ENCODE data around the gene ZNF541. TPM values are rescaled to one million over a fixed set of nuclear protein-coding genes. Genes with fewer than 3 reads are reported as not detected.

The ZNF541 gene
- total RNA-seq, 1 experiment from 2014 or later = not detected

GRCh38 chr19:47529018-47529742 is 43.8 kb downstream of the ZNF541 start:
- Histone ChIP-seq H4K20me1 (ENCODE audit: insufficient read depth) (no peaks in the 10 kb centered on the region), H3F3A (ENCODE audit: insufficient read depth, low read depth) (0 out of 2 replicates have a peak, but pooled peaks cover 8% of the 10 kb centered on the region), H3K27me3 (ENCODE audit: insufficient read depth, low read depth) (no peaks in the 10 kb centered on the region), H2AFZ (no peak overlapping the region), H3K4me2 (no peak overlapping the region), H3K27ac (no peak overlapping the region), H3K9me3 (ENCODE audit: insufficient read depth, low read depth) (no peaks in the 10 kb centered on the region), H3K36me3 (ENCODE audit: low read depth) (no peaks in the 10 kb centered on the region), H3K4me1 (replicated peaks; ENCODE audit: insufficient read depth) (no peaks in the 10 kb centered on the region), H3K79me2 (ENCODE audit: low read depth) (no peaks in the 10 kb centered on the region), H3K4me3 (no peak overlapping the region), H3K9me2 (ENCODE audit: insufficient read depth) (no peaks in the 10 kb centered on the region)
- no peak for DNase-seq
- ChIA-PET CTCF (interaction anchor here (0.6 kb wide), 1 partner anchor 174 kb away, joined by 4 read pairs; no protein-coding TSS in a partner anchor), POLR2A (ENCODE audit: unreplicated experiment) (no interaction called here)
- intact Hi-C loops (cut with micrococcal nuclease; ENCODE audit: unreplicated experiment) = no loop called here
- no TSS peak for BruUV-seq (replicated peaks)
- TF ChIP-seq CTCF (conservative IDR thresholded peaks at IDR 0.05) (no peak), EZH2 (IDR thresholded peaks at IDR 0.05; ENCODE audit: low read depth) (no peak)

- H3K9me2 ChIP-seq (ENCODE audit: insufficient read depth) = no peaks in the 10 kb centered on the region
- CTCF ChIA-PET = no interaction called here
- H4K20me1 ChIP-seq (ENCODE audit: insufficient read depth) = no peaks in the 10 kb centered on the region
- BruUV-seq (replicated peaks) = no TSS peak
- no peak overlapping the region for H3K27ac ChIP-seq
- no peaks in the 10 kb centered on the region for H3K27me3 ChIP-seq (ENCODE audit: insufficient read depth, low read depth)
- POLR2A ChIA-PET (ENCODE audit: unreplicated experiment) = no interaction called here
- H3F3A ChIP-seq (ENCODE audit: insufficient read depth, low read depth) = 0 out of 2 replicates have a peak, but pooled peaks cover 4% of the 10 kb centered on the region
- TF ChIP-seq EZH2 (IDR thresholded peaks at IDR 0.05; ENCODE audit: low read depth) (no peak), CTCF (conservative IDR thresholded peaks at IDR 0.05) (no peak)
- no peaks in the 10 kb centered on the region for H3K9me3 ChIP-seq (ENCODE audit: insufficient read depth, low read depth)
- no peaks in the 10 kb centered on the region for H3K79me2 ChIP-seq (ENCODE audit: low read depth)
- H3K4me2 ChIP-seq = no peak overlapping the region
- H3K4me1 ChIP-seq (replicated peaks; ENCODE audit: insufficient read depth) = 0 out of 2 replicates have a peak, but pooled peaks cover 4% of the 10 kb centered on the region
- no peaks in the 10 kb centered on the region for H3K36me3 ChIP-seq (ENCODE audit: low read depth)
- intact Hi-C loops (cut with micrococcal nuclease; ENCODE audit: unreplicated experiment) = no loop called here
- H2AFZ ChIP-seq = no peak overlapping the region
- DNase-seq = no peak
- H3K4me3 ChIP-seq = no peak overlapping the region
Observed at GRCh38 chr19:47526798-47527197, 46.1 kb downstream of the ZNF541 start.

GRCh38 chr19:47523473-47523872 is 49.5 kb downstream of the ZNF541 start:
- intact Hi-C loops (cut with micrococcal nuclease; ENCODE audit: unreplicated experiment) = no loop called here
- TF ChIP-seq CTCF (conservative IDR thresholded peaks at IDR 0.05) (no peak), EZH2 (IDR thresholded peaks at IDR 0.05; ENCODE audit: low read depth) (no peak)
- Histone ChIP-seq H3K9me2 (ENCODE audit: insufficient read depth) (no peaks in the 10 kb centered on the region), H4K20me1 (ENCODE audit: insufficient read depth) (no peaks in the 10 kb centered on the region), H3F3A (ENCODE audit: insufficient read depth, low read depth) (0 out of 2 replicates have a peak, but pooled peaks cover 4% of the 10 kb centered on the region), H3K27me3 (ENCODE audit: insufficient read depth, low read depth) (no peaks in the 10 kb centered on the region), H3K4me3 (no peak overlapping the region), H2AFZ (no peak overlapping the region; the same call in 1 of the 2 replicates), H3K27ac (no peak overlapping the region), H3K4me2 (no peak overlapping the region), H3K36me3 (ENCODE audit: low read depth) (no peaks in the 10 kb centered on the region), H3K4me1 (replicated peaks; ENCODE audit: insufficient read depth) (0 out of 2 replicates have a peak, but pooled peaks cover 4% of the 10 kb centered on the region), H3K79me2 (ENCODE audit: low read depth) (no peaks in the 10 kb centered on the region), H3K9me3 (ENCODE audit: insufficient read depth, low read depth) (no peaks in the 10 kb centered on the region)
- ChIA-PET POLR2A (ENCODE audit: unreplicated experiment) (interaction anchor here (0.6 to 0.9 kb wide), 4 partner anchors 73 to 577 kb away, joined by 3 to 39 read pairs (median 10); no protein-coding TSS in a partner anchor), CTCF (interaction anchor here (0.6 to 1.0 kb wide), 2 partner anchors 8 to 351 kb away, joined by 3 read pairs; partner anchors contain the start of gene NAPA)
- DNase-seq = no peak
- no TSS peak for BruUV-seq (replicated peaks)

Other genes starting within 250 kb of the ZNF541 start
- not detected in 2 replicates for gene C5AR2, start 241.0 kb downstream of the ZNF541 start, total RNA-seq (2021)
- gene DHX34, start 223.8 kb downstream of the ZNF541 start, total RNA-seq (2021) = 23.0 TPM in 2 replicates
- 1.9 and 4.9 TPM in 2 replicates for gene MEIS3, start 153.6 kb downstream of the ZNF541 start, total RNA-seq (2021)
- gene SLC8A2, start 101.3 kb downstream of the ZNF541 start, total RNA-seq (2021) = not detected in 2 replicates
- 20.8 and 24.2 TPM in 2 replicates for gene KPTN, start 88.9 kb downstream of the ZNF541 start, total RNA-seq (2021)
- 78.3 and 80.4 TPM in 2 replicates for gene NAPA, start 58.1 kb downstream of the ZNF541 start, total RNA-seq (2021)
- gene BICRA, start 36.0 kb upstream of the ZNF541 start, total RNA-seq (2021) = 9.6 and 14.4 TPM in 2 replicates
- gene EHD2, start 140.3 kb upstream of the ZNF541 start, total RNA-seq (2021) = 25.6 and 36.6 TPM in 2 replicates
- gene NOP53, start 172.4 kb upstream of the ZNF541 start, total RNA-seq (2021) = 225 and 296 TPM in 2 replicates
- gene SELENOW, start 205.6 kb upstream of the ZNF541 start, total RNA-seq (2021) = 186 TPM in 2 replicates
- not detected in 2 replicates for gene TPRX1, start 231.4 kb upstream of the ZNF541 start, total RNA-seq (2021)
- gene CRX, start 248.8 kb upstream of the ZNF541 start, total RNA-seq (2021) = not detected in 2 replicates